ENCODE results near the gene SERINC5.
"Not testable (repeated sequence)": the region's sequence is repeated elsewhere in the genome, so short reads cannot be mapped to it uniquely, and the experiment has no call there.

SERINC5 gene

DNA sequence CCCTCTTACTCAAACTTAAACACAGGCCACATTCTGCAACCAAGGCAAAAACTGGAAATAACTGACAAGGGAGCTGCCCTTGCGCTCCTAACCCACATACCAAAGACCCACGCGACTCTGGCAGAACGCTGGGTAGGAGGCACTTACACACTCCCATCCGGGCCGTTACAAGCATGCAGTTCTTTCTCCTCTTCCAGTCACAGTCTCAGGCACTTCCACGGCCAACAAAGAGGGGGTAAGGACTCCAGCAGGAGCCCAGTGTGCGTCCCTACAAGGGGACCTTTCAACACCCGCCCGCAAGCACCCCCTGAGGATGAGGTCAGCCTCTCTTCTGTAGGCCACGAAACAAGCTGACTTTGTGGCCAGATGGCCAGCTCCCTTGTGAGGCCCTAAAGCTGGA is 57.4 kb downstream of the SERINC5 start:
- no peak for DNase-seq (ENCODE audit: low read depth in 2 of 2)

DNA sequence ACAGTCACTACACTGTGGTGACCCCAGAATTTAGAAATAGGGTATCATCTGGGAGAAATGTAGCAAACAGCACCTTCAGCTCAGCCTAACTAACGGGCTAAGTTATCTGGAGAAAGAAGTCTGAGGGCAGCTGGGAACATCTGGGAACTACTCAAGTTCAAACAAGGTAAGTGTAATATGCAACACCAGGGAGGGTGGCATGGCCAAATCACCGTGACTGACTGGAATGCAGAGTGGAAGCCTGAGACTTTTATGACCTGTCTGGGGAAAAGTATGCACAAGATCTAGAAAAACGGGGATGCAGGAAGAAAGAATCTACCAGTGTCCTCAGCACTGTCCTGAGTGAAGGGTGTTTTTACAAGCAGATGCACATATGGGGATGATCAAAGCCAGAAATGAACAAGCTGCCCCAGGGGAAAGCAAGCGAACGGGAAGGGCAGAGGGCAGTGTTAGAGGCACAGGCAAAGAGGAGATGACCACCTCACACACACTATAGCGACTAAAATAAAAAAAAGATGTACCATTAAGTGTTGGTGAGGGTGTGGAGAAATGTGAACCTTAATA is 59.9 kb downstream of the SERINC5 start:
- DNase-seq (ENCODE audit: low read depth in 2 of 2): no peak

DNA sequence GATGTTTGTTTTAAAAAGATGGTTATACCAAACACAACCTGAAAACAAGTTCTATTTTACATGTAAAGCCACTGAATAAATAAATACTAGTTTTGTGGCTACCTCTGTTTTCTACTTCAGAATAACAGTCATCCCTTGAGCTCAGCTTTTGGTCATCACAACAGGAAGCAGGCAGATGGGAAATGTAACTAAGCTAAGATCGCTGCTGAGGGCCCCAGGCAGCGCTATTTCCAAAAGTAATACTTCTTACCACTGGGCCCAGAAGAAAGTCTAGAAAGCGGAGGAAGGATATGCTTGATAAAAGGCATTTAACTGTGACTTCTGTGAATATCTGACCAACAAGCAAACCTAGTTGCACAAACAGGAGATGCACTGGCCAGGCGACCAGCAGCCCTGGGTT is 61.4 kb downstream of the SERINC5 start:
- DNase-seq (ENCODE audit: low read depth in 2 of 2): no peak

DNA sequence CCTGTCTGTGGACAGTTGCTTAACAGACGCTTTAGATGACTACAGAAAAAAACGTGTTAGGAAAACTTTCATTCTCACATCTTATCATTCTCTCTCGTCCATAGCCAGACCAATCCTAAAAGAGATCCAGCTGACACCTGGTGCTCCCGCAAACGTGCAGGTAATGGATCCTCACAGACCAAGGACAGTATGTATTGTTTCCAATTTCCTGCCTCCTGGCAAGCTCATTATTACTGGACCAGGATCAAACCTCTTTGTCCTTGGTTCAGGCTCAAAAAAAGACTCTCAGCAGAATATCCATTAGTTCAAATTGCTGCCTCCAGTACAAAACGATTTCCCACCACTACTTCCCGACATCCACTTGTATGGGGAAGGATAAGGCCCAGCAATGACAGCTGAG is 62.4 kb downstream of the SERINC5 start:
- no peak for DNase-seq (ENCODE audit: low read depth in 2 of 2)

DNA sequence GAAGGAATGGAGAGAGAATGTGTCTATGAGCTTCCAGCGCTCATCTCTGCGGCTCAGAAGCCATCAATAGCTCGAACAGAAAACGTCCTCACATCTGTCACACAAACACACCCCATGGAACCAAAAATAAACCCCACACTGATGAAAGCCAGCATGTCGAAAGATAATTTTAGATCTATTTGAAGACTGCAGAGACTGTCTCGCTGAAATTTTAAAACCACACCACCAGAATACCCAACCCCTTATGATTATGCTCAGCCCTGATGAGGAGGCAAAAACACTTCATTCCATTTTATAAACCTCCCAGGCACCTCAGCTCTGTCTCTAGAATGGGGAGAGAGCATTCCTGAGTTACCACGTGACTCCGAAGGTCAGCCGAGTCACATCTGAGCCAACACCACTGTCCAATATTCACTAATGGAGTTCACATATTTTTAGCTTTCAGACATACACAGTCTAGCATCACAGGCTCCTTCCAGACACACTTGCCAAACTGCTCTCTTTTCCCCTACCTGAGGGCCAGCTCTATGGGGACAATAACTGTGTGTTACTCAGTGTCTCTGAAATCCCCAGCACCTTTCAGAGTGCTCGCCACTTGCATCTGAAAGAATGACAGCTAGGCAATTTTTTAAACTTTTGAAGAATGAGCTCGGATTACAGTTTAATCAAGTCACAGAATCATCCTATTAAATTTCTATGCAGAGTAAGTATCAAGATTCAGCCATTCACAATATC is 63.2 kb downstream of the SERINC5 start:
- no peak for DNase-seq (ENCODE audit: low read depth in 2 of 2)

DNA sequence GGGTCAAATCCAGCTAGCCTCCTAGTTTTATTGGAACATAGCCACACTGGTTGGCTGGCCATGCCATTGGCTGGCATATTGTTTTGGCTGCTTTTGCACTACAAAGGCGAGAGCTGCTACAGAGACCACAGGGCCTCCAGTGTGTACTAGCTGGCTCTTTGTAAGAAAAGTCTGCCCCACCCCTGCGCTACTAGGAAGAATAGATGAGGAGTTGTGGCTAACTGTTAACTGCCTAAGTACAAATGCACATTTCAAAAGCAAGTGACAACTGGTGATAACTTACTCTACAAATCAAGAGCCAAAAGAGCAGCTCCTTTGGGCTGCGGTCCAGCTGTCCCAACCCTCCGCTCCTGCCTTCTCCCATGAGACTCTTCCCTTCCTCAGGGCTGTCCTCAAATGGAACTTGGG is 63.9 kb downstream of the SERINC5 start:
- no peak for DNase-seq (ENCODE audit: low read depth in 2 of 2)

DNA sequence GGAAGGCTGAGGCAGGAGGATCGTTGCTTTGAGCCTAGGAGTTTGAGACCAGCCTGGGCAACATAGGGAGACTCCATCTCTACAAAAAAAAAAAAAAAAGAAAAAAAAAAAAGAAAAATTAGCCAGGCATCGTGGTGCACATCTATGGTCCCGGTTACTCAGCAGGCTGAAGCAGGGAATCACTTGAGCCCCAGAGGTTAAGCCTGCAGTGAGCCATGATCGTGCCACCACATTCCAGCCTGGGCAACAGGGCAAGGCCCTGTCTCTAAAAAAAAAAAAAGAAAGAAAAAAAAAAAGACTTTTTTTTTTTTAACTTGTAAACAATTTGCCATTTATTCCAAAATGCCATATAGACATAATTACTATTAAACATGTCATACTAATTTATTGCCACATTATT is 64.5 kb downstream of the SERINC5 start:
- DNase-seq (ENCODE audit: low read depth in 2 of 2): no peak

DNA sequence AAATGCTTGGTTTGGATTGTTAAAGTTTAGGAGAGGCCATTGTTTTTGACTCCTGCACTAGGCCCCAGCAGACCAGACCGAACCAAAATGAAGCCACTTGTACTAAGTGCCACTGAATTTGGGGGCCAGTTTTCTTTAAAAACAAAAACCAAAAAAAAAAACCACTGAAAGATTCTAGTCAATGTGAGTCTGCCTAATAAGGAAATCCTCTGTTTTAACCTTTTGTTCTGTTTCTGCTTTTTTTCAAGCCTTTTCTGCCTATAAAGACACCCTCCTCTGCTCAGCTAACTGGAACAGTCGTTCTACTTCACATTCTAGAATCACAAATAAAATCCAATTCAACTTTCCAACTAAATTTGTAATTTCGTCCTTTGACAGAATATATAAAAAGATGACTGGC is 64.9 kb downstream of the SERINC5 start:
- no peak for DNase-seq (ENCODE audit: low read depth in 2 of 2)

DNA sequence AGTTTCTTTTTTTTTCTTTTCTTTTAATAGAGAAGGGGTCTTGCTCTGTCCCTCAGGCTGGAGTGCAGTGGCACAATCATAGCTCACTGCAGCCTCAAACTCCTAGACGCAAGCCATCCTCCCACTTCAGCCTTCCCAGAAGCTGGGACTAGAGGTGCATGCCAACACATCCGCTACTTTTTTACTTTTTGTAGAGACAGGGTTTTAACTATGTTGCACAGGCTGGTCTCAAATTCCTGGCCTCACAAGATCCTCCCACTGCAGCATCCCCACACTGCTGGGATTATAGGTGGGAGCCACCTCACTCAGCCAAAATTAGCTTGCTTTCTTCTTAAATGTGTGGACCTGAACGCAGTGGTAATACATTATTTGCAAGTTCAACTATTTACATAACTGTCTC is 66.1 kb downstream of the SERINC5 start:
- no peak for DNase-seq (ENCODE audit: low read depth in 2 of 2)

DNA sequence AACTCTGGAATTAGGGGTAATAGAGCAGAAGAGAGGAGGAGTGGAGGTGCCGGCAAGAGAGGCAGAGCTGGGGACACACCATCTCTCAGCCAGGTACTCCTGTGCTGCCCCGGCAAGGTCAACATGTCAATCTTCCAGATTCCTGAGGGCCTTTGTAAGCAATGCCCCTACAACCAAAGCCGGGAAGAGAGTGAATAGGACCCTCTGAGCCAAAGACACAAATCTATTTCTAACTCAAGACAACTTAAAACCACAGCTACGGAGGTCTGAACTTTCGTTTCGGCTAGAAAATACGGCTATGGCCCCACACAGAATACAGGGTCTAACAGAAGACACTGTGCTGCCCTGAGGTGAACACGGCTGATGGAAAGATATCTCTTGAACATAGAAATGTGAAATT is 66.6 kb downstream of the SERINC5 start:
- no peak for DNase-seq (ENCODE audit: low read depth in 2 of 2)

DNA sequence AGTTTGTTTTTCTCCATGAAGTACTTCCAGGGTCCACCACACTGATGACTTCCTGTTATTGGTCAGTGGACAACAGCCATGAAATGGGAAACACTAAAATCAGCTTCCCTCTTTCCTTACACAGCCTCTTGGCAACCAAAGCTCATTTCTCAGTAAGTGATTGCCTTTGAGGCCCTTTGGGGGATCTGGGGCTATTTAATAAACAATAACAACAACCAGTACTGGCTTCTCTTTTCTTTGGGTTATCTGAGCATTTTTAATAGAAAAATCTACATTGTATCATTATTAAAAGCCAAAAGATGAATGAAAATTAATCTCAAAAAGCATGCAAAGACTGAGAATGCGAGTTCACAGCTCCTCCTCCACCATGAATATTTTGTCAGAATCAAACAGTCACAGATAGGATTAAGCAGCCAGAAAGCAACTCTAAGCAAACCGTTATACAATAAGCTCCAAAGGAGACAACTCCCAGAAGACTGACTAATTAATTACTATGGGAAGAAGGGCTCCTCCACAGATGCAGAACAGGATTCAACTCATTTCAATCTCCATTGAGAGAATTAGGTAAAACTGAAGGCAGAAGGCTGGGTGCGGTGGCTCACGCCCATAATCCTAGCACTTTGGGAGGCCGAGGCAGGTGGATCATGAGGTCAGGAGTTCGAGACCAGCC is 68.3 kb downstream of the SERINC5 start:
- no peak for DNase-seq (ENCODE audit: low read depth in 2 of 2)

DNA sequence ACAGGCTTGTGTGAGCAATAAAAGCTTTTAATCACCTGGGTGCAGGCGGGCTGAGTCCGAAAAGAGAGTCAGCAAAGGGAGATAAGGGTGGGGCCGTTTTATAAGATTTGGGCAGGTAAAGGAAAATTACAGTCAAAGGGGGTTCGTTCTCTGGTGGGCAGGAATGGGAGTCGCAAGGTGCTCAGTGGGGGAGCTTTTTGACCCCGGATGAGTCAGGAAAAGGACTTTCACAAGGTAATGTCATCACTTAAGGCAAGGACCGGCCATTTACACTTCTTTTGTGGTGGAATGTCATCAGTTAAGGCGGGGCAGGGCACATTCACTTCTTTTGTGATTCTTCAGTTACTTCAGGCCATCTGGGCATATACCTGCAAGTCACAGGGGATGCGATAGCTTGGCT is 70.3 kb downstream of the SERINC5 start:
- not testable (repeated sequence) for DNase-seq (ENCODE audit: low read depth in 2 of 2)

DNA sequence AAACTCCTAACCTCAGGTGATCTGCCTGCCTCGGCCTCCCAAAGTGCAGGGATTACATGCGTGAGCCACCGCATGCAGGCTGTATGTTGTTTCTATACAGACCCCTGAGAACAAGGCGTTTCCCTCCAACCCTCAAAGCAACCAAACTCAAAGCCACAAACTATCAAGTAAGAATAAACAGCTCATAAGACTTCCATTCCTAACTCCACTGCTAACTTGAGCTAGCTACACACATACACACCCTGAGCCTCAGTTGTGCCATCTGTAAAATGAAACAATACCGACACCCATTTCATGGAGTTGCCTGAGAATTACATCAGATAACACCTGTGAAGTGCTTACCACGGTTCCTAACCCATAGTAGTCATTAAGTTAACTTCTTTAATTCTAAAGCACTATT is 70.8 kb downstream of the SERINC5 start:
- no peak for DNase-seq (ENCODE audit: low read depth in 2 of 2)

DNA sequence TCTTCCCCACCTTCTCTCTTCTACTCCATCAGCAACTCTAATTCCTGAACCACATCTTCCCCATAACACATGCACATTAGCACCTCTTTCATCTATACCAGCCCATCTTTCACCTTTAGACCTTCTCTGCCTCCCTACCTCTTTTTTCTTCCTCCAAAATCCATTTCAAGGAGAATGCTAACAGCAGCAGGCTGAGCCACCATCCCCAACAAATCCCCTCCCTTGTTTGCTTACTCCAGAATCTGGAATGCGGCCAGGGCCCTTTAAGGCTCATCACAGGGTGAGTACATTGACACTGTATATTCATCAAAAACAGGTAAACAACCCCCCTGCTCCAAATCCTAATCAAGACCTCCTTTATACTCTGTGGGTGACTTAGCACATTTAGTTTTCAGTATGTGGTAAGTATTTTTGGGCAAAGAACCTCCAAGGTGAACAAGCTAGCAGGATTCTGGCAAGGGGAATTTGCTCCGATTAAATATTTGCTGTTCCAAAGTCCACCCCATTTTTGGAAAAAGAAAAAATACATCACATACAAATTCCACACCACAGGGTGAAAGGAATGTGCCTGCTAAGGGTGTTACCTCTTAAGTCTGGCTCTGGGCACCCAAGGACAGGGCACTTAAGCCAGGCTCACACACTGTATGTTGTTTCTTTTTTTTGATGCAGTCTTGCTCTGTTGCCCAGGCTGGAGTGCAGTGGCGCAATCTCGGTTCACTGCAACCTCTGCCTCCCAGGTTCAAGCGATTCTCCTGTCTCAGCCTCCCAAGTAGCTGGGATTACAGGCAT is 71.4 kb downstream of the SERINC5 start:
- DNase-seq (ENCODE audit: low read depth in 2 of 2): no peak

DNA sequence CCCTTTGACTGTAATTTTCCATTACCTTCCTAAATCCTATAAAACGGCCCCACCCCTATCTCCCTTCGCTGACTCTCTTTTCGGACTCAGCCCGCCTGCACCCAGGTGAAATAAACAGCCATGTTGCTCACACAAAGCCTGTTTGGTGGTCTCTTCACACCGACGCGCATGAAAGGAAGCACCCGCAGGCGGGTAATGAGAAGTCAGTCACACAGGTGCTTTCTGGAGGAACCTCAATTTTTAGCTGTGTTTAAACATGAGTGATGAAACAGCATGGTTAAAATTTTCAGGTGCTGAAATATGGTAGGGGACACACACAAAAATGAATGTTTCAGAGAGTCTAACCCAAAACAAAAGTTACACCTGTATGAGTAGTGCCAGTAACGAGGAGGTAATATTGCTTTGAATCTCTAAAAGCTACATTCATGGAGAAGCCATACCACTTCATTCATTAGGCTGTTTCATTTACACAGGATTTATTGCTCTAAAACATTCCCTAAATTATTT is 72.1 kb downstream of the SERINC5 start:
- DNase-seq (ENCODE audit: low read depth in 2 of 2): not testable (repeated sequence)

DNA sequence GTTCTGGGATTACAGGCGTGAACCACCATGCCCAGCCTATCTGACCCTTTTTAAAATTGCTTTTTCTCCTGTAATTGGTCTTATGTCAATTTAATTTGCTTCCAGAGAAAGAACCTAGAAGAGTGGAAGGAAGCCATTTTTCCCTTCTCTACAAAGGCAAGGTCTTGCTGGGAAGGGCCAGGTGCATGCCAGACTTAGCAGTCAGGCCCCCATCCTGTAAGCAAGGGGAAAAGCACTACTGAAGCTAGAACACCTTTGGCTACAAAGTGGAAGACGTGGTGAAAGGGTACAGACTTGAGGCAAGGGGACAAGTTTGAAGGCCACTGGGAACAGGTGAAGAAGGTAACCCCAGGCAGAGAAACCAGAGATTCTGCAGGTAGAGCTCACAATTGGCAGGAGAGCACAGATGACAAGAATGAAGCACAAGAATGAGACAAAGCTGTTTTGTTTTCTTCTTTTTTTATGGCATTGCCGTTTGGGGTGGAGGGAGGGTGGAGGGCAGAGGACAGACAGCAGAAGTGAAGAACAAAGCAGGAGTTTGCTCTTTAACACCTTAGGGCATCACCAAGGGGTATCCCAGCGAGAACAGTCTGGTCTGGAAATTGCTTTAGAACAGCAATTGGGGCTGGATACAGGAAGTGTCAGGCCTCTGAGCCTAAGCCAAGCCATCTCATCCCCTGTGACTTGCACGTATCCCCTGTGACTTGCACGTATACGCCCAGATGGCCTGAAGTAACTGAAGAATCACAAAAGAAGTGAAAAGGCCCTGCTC is 72.9 kb downstream of the SERINC5 start:
- no peak for DNase-seq (ENCODE audit: low read depth in 2 of 2)

DNA sequence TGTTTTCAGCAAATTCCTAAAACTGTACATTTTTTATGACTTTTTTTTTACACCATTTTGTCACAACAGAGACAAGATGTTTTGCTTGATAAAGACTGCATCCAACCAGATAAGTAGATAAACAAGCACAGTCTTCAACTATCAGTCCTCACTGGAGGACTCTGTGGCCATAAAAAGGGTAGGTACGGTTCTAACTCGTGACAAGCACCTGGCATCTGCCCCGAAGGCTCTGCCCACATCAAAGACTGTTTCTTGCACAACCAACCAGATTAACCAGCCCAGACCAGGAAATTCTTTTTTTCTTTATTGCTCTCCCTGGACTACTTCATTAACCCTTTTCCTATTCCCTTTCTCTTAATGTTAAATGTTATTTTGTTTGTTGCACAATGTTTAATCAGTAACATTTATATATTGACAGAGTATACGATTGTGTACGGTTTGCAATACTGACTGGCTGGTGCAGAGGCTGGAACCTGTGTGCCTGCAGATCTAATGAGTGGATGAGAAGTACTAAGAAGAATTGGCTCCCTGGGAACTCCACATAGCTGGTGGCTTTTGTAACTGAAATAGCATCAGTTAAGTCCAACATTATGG is 74.1 kb downstream of the SERINC5 start:
- no peak for DNase-seq (ENCODE audit: low read depth in 2 of 2)

DNA sequence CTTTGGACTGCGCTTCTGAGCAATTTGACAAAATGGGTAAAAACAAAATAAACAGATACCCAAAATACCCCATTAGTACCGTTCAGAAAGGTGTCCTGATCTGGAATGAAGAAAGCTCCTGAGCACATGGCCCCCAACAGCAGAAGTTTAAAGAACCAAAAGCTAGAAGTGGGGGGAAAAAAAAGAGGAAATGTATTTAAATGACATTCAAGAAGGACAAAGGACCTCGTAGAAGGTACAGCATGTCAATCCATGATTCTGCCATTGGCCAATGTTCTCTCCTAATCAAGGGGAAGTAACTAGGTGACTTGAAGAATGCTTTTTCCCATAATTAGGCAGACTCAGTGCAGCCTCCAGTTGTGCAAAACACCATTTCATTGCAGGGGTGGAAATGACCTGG is 78.6 kb downstream of the SERINC5 start:
- DNase-seq (ENCODE audit: low read depth in 2 of 2): no peak

DNA sequence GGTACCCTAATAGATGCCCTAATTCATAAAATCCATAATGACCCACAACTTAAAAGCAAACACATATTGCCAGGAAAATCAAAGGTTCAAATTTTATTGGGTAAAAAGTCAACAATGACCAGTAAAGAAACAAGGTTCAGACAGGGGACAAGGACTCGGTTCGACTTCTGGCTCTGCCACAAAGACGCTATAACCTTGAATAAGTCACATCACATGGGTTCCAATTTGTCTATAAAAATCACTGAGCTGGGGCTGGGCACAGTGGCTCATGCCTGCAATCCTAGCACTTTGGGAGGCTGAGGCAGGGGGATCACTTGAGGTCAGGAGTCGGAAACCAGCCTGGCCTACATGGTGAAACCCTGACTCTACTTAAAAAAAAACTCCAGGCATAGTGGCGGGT is 80.5 kb downstream of the SERINC5 start:
- DNase-seq (ENCODE audit: low read depth in 2 of 2): no peak

DNA sequence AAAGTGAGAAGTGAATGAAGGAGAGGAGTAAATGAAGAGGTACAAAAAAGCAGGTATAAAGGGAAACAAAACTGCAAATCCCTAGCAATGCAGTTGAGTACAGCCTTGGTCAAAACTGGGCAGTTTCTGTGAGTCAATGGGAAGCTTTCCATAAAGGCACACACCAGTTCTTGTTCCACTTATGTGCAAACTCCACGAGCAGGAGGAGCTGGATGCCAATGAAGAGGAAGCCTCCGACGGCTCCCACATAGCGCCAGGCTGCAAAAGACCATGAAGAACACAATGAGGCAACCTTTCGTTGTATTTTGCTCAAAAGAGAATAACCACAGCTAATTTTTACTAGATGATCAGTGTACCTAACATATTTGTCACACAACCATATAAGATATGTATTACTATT is 81.1 kb downstream of the SERINC5 start:
- no peak for DNase-seq (ENCODE audit: low read depth in 2 of 2)

DNA sequence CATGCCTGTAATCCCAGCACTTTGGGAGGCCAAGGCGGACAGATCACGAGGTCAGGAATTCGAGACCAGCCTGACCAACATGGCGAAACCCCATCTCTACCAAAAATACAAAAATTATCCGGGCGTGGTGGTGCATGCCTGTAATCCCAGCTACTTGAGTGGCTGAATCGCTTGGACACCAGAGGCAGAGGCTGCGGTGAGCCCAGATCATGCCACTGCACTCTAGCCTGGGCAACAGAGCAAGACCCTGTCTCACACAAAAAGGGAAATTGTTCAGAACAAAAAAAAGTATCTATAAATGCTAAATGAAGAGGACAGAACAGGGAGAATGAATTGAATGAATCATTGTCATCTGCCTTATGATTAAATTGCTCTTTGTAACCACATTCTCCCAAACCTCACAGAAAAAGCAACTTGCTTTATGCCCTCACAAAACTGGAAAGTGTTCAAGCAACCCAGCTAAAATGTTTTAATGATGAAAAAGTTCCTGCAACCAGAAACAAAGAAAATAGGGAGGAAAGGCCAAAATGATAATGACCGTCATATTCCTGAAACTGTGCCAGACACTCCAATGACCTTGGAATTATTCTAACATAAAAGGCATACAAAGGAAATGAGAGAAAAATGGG is 83.7 kb downstream of the SERINC5 start:
- DNase-seq (ENCODE audit: low read depth in 2 of 2): no peak

Data from activated CD4-positive, alpha-beta T cell treated with anti-CD3 and anti-CD28 coated beads for 24 hours (primary cell).